ENCODE measurements around the gene TMEM117.
A peak's percentile ranks its signal among the peaks of the same experiment; 100 is the strongest.
"Not testable (repeated sequence)": the region's sequence is repeated elsewhere in the genome, so short reads cannot be mapped to it uniquely, and the experiment has no call there.

TMEM117 gene

GRCh38 chr12:44331269-44331668, 495.4 kb downstream of the TMEM117 start:
- DNase-seq: no peak

GRCh38 chr12:44334347-44334746, 498.5 kb downstream of the TMEM117 start:
- no peak for DNase-seq

GRCh38 chr12:44335030-44335429, 499.1 kb downstream of the TMEM117 start:
- DNase-seq: no peak

- no peak for DNase-seq
Measured at GRCh38 chr12:44336577-44336976, 500.7 kb downstream of the TMEM117 start.

GRCh38 chr12:44342371-44342770, 506.5 kb downstream of the TMEM117 start:
- no peak for DNase-seq

- DNase-seq: no peak
Measured at GRCh38 chr12:44347145-44347544, 511.3 kb downstream of the TMEM117 start.

- DNase-seq: no peak
Measured at GRCh38 chr12:44357494-44357893, 521.6 kb downstream of the TMEM117 start.

- no peak for DNase-seq
Measured at GRCh38 chr12:44358636-44359035, 522.8 kb downstream of the TMEM117 start.

GRCh38 chr12:44362947-44363346, 527.1 kb downstream of the TMEM117 start:
- DNase-seq: no peak

GRCh38 chr12:44367136-44367535, 531.3 kb downstream of the TMEM117 start:
- DNase-seq: no peak

GRCh38 chr12:44367916-44368315, 532.0 kb downstream of the TMEM117 start:
- no peak for DNase-seq

GRCh38 chr12:44369998-44370397, 534.1 kb downstream of the TMEM117 start:
- DNase-seq: no peak

- DNase-seq: no peak
Measured at GRCh38 chr12:44370982-44371381, 535.1 kb downstream of the TMEM117 start.

GRCh38 chr12:44372259-44372658, 536.4 kb downstream of the TMEM117 start:
- DNase-seq: no peak

- DNase-seq: no peak
Measured at GRCh38 chr12:44375694-44376093, 539.8 kb downstream of the TMEM117 start.

- peak; percentile 37 to 41 for DNase-seq
Measured at GRCh38 chr12:44377443-44378187, 541.7 kb downstream of the TMEM117 start.

GRCh38 chr12:44379113-44379512, 543.2 kb downstream of the TMEM117 start:
- not testable (repeated sequence) for DNase-seq

GRCh38 chr12:44379831-44380230, 544.0 kb downstream of the TMEM117 start:
- DNase-seq: no peak

- DNase-seq: no peak
Measured at GRCh38 chr12:44380861-44381260, 545.0 kb downstream of the TMEM117 start.

GRCh38 chr12:44381341-44381740, 545.5 kb downstream of the TMEM117 start:
- no peak for DNase-seq

GRCh38 chr12:44384136-44384535, 548.3 kb downstream of the TMEM117 start:
- no peak for DNase-seq

GRCh38 chr12:44385964-44386363, 550.1 kb downstream of the TMEM117 start:
- DNase-seq: no peak

- DNase-seq: no peak
Measured at GRCh38 chr12:44387581-44387980, 551.7 kb downstream of the TMEM117 start.

GRCh38 chr12:44389038-44389437, 553.2 kb downstream of the TMEM117 start:
- no peak for DNase-seq

GRCh38 chr12:44389896-44390295, 554.0 kb downstream of the TMEM117 start:
- no peak for DNase-seq

Measured in SHP77 (cell line).